ENCODE data around the gene GMCL1.

Gene GMCL1, protein sequence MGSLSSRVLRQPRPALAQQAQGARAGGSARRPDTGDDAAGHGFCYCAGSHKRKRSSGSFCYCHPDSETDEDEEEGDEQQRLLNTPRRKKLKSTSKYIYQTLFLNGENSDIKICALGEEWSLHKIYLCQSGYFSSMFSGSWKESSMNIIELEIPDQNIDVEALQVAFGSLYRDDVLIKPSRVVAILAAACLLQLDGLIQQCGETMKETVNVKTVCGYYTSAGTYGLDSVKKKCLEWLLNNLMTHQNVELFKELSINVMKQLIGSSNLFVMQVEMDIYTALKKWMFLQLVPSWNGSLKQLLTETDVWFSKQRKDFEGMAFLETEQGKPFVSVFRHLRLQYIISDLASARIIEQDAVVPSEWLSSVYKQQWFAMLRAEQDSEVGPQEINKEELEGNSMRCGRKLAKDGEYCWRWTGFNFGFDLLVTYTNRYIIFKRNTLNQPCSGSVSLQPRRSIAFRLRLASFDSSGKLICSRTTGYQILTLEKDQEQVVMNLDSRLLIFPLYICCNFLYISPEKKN

DNA sequence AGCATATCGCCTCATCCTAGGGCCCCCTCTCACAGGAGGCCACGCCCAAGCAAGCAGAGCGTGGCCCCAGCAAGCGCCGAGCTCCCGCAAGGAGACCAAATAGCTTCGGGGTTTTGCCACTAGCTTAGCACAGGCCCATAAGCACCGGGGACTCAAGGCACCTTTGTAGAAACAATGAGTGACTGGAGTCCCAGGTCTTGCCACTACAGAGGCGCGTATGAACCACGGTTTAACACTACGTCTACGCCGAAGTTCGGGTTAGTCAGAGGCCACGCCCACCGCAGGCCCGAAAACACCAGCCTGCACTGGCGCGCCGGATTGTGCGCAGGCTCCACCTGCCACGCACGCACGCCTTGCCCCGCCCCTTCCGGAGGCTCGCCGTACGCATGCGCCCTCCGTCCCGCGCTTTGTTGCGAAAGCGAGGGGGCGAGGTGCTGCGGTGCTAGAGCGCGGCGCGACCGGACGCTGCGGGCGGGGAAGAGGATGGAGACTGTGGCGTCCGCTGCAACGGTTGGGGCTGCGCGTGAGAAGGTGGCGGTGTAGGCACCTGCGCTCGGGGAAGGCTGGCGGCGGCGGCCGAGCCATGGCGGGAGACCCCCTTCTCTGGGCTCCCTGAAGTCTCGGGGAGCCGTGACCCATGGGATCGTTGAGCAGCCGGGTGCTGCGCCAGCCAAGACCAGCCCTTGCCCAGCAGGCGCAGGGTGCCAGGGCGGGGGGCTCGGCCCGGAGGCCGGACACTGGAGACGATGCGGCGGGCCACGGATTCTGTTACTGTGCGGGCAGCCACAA lies at the start of gene GMCL1:
Gene GMCL1, plus strand, starts transcription at position 405 of the 789 bp plus-strand sequence. Its CDS starts 233 bp downstream, at position 638.
- Histone ChIP-seq H3K27ac (peak within 1 kb of the TSS; percentile 69 to 96 (median 91)), H3K4me3 (peak within 1 kb of the TSS; percentile 89 to 100 (median 99))

DNA sequence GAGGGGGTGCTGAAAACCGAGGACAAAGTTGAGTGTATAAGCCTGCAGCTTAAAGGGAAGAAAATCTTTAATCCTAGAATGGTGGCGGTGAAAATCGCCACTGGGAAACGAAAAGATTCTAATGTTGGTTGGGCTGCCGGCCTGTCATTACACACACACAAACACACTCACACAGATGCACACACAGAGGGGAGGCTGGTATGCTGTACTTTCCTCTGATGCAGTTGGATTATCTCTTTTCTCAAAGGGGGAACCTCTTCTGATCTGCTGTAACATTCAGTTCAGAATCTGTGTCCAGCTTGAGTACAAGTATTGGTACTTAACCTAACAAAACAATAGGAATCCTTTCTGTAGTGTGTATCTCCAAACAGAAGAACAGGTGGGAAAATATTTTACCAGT lies 48.5 kb upstream of the GMCL1 start:
- peak overlapping the region in 3 of 21 experiments; percentile 18 to 36 (median 23) for H3K27ac ChIP-seq

DNA sequence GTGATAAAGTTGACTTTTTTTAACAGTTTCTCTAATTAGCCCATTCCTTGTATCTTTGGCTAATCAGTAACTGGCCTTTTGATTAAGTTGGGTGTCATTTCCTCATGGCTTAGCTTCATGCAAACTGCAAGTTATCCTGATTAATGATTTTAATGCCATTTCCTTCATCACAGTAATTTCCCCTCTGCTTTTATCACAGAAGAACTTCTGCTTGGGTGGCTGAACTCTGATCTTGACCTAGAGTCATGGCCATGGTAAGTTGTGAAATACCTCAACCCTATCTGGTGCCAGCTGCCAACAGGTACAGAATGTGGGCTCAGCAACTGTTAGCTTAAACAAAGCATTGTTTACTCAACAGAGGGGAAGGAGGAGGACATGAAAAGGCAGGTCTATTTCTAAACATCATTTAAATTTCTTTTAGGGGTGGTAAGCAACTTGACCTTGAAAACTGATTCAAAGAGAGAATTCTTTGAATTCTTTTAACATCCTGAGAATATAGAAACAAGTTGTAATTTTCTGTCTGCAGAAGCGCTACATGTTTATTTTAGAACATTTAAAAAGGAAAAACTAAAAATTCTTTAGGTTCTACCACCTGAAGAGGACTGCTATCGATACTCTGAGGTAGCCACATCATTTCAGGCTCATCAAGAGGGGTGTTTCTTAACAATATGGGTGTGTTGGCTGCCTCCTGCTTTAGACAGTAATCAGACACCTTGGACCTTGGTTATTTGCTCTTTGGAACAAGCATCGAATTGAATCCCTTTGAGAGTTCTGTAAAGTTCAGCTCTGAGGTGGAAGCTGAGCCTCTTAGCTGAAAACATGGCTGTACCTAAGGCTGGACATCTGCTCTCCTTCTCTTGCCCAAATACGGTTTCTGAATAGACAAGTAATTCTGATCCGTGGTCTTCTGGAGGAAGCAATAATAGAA lies 47.9 kb upstream of the GMCL1 start:
- no peak overlapping the region for H3K4me3 ChIP-seq
- peak overlapping the region in 4 of 21 experiments; percentile 18 to 45 (median 40) for H3K27ac ChIP-seq

More for the DNA sequence above, 48.5 kb upstream of the GMCL1 start:
- H3K4me3 ChIP-seq, result no peak overlapping the region

DNA sequence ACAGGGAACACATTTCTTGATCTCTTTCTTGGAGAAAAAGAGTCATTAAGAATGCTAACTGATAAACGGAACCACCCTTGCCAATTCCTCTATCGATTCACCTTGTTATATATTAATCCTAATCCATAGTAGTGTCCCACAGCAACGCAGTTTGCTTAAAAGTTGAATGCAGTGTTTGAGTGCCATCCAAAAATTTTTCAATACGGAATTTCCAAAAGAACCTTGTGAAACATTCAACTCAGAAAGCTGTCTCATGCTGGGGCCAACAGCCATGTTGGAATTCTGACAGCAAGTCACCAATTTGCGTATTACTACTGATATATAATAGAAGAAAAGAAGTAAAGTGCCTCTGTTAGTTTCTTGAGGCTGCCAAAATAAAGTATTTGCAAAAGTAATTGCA lies 45.2 kb upstream of the GMCL1 start:
- Histone ChIP-seq H3K4me3 (no peak overlapping the region), H3K27ac (no peak overlapping the region)

DNA sequence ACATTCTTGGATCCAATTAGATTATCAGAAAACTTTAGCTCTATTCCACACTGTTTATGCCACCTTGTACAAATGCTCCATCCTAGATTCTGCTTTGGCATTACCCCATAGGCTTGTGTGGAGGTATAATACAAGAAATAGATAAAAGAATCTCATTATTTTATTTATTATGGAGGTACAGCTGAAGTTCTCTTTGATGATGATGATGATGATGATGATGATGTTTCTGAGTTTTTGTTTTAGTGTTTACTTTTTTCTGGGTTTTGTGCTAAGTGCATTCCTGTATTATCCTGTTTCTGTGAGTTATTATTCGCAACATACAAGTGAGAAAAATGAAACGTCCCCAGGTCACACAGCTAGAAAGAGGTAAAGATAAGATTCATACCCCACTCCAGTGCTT lies 44.1 kb upstream of the GMCL1 start:
- Histone ChIP-seq H3K27ac (no peak overlapping the region), H3K4me3 (no peak overlapping the region)

DNA sequence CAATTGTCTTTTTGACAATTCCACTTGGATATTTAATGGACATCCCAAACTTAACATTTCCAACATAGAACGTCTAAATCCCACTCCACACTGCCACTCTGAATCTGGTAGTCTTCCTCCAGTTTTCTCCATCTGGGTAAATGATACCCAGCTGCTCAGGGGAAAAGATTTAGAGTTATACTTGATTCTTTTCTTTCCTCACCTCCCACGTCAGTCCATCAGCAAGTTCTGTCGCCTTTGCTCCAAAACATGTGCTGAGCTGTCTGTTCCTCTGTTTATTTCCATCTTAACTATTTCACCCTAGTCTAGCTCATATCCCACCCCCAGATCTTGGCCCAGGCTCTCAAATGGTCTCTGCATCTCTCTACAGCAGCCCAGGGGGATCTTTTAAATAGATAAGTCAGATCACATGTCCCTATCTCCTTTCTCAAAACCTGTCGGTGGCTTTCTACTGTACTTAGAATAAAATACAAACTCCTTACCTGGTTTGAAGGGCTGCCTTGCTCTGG lies 43.4 kb upstream of the GMCL1 start:
- Histone ChIP-seq H3K27ac (no peak overlapping the region), H3K4me3 (no peak overlapping the region)

DNA sequence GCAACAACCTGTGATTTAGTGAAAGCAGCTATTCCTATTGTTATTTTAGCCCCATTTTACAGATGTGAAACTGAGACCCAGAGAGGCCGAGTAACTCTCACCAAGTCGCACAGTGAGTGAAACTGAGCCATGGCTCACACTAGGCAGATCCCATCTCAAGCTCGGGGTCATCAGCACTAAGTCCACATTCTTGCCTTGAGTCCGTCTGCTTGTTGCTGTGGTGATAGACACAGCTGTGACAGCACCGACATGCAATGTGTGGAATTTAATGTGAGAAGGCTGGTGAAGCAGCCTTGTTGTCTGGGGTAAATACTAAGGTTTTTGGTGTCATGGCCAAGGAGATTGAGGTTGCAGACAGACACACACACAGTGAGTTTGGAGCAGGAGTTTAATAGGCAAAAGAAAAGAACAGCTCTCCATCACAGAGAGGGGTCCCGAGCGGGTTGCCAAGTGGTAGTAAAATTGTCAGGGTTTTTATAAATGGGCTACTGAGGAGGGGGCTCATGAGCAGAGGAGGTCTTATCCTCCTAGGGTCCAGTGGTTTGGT lies 40.2 kb upstream of the GMCL1 start:
- Histone ChIP-seq H3K27ac (peak overlapping the region in 10 of 21 experiments; percentile 16 to 72 (median 52)), H3K4me3 (no peak overlapping the region)

DNA sequence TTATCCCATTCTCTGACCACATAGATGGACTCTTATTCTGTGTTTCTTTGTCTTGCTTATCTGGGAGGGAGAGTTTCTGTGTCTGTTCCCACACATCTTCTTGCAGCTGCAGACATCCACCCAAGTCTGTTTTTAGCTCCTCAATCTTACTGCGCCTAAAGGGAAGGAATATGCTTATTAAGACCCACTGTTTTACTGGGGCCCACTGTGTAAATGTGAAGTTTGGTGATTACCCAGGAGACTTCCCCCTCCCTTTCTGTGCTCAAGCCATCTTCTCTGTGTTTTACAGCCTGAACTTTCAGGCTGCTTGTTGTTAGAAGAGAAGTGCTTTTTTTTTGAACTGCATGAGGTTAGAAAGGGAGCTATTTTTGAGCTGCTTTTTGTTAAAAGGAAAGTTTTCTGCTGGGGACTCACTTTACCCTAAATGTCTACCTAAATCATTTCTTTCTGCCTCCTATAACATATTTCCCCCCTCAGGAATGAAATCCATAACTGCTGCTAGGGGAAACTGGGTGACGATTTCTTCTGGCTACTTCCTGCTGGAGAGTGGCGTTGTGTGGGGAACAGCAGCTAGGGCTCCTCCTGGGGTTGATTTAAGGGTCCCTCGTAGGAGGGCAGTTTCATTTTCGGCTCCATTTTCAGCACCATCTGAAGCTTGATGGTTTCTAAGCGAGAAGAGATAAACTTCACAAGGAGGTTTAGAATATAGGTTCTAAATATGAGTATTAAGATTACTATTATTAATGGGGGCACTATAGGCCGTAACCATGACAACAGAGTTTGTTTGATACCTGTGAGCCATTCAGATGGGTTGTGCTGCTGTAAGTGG lies 39.5 kb upstream of the GMCL1 start:
- no peak overlapping the region for H3K4me3 ChIP-seq
- peak overlapping the region in 13 of 21 experiments; percentile 0 to 72 (median 59) for H3K27ac ChIP-seq

DNA sequence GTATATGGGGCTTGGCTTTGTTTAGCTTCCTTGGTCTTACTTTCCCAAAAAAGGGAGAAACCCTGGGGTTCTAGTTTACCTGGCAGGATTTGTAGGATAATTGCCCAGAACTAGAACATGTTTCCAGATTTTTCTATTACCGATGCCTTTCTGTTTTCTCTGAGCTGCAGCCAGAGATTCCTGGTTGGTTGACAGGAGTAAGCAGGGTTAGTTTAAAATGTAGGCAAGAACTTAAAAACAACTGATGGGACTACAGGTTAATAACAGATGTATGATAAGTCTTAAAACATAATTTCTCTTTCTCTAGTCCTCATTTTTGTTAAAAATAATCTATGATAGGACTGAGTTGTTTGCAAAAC lies 38.9 kb upstream of the GMCL1 start:
- Histone ChIP-seq H3K27ac (peak overlapping the region in 10 of 21 experiments; percentile 18 to 72 (median 62)), H3K4me3 (no peak overlapping the region)

DNA sequence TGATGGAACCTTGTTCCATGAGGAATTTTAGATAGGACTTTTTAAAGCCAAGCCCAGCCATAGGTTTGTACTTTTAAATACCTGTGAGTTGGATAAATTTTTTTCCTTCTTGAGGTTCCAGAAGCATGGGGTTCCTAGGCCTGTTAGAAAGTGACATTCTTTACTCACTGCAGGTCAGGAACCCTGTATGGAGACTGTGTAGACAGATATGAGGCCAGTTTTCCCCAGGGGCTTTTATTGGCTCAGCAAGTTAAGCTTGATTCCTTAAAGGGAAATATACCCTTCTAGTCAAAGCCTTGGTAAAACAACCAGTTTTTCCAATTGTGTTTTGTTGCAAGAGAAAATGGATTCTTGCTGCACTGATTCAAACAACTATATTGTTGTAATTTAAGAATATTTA lies 38.4 kb upstream of the GMCL1 start:
- Histone ChIP-seq H3K4me3 (no peak overlapping the region), H3K27ac (peak overlapping the region in 3 of 21 experiments; percentile 31 to 72 (median 59))

DNA sequence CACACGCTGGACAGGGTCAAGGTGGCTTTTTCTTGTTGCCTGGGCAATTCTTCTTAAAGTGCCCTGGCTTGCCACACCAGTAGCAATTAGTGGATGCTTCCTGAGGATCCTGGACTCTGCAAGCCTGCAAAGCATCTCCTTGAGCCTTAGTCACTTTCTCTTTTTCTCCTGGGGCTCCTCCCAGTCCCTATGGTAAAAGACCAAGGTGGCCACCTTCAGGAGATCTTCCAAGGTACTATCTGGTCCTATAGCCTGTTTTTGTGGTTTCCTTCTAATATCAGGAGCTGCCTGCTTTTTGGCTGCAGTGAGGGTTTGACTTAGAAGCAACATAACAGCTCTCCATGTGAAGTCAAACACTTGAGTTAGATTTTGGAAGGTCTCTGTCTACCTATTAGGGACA lies 33.3 kb upstream of the GMCL1 start:
- Histone ChIP-seq H3K27ac (no peak overlapping the region), H3K4me3 (no peak overlapping the region)

DNA sequence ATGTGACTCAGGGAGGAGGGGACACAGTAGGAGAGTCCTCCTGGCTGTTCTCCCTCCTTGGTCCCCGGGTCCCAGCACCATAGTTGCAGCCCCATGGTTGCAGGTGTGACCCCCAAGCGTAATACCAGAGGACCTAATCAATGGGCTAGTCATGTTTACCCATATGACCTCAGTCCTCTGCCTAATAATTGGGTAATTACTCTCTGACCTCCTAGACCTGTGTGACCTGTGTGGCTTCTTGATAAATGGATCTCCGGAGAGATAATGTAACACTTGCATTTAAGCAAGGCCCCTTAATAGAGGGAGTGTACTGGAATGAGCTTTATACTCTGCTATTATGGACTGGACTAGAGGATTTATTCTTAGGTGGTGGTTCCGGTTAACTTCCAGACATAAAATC lies 32.2 kb upstream of the GMCL1 start:
- Histone ChIP-seq H3K4me3 (no peak overlapping the region), H3K27ac (peak overlapping the region in 5 of 21 experiments; percentile 2 to 76 (median 64))

DNA sequence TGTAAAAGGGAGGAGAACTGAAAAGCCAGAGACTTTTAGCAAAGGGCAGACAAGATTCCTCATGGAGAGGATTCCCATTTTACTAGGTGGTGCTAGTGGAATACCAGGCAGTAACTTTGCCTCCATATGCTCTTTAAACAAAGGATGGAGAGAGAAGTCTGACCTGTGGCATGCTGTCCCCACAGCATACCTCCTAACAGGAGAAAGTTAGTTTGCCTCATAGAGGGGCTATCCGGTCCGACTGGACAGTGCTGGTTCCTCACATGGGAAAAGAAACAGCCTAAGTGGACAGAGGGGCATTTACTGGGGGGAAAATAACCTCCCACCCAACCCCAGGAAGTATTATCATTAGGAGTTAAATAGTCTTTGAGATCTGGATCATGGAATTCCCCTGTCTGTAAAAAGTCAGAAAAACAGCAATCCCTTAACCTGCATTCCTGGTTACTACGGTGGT lies 31.6 kb upstream of the GMCL1 start:
- no peak overlapping the region for H3K4me3 ChIP-seq
- H3K27ac ChIP-seq, result peak overlapping the region in 16 of 21 experiments; percentile 4 to 80 (median 42)

DNA sequence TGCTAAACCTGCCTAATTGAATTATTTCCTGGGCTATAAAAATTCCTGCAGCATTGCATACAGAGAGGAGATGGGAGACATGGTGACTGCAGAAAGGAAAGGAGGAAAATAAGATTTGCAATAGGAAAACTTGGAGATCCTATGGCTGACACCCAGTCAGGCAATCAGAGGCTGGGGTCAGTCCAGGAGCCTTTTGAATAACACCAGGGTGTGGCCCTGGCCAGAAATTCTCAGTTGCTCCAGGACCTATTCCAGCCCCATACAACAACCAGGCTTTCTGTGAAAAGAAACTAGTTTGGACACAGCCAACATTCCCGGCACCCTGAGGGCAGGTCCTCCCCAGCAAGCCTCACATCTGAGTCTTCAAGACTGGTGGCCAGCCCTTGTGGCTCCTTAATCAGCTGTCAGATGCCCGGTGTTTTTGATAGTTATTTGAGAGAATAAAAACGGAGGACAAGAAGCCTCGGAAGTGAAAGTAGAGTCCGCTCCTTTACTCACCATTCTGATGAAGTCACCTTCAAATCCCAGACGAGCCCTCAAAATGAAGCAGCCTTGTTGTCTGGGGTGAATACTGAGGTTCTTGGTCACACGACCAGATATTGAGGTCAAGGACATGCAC lies 31.1 kb upstream of the GMCL1 start:
- H3K4me3 ChIP-seq, result peak overlapping the region in 3 of 7 experiments; percentile 1 to 11 (median 5)
- H3K27ac ChIP-seq, result peak overlapping the region in 16 of 21 experiments; percentile 4 to 80 (median 52)

DNA sequence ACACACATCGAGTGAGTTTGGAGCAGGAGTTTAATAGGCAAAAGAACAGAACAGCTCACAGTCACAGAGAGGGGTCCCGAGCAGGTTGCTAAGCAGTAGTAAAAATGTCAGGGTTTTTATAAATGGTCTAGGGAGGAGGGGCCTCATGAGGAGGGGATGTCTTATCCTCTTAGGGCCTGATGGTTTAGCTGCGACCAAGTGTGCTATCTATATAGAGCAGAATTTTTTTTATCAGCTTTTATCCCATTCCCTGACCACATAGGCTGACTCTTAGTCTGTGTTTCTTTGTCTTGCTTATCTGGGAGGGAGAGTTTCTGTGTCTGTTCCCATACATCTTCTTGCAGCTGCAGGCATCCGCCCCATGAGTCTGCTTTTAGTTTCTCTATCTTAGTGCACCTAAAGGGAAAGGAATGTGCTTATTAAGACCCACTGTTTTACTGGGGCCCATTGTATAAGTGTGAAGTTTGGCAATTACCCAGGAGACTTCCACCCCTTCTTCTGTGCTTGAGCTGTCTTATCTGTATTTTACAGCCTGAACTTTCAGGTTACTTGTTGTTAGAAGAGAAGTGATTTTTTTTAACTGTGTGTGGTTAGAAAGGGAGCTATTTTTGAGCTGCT lies 30.4 kb upstream of the GMCL1 start:
- peak overlapping the region in 2 of 7 experiments; percentile 1 to 11 for H3K4me3 ChIP-seq
- peak overlapping the region in 16 of 21 experiments; percentile 4 to 80 (median 52) for H3K27ac ChIP-seq

DNA sequence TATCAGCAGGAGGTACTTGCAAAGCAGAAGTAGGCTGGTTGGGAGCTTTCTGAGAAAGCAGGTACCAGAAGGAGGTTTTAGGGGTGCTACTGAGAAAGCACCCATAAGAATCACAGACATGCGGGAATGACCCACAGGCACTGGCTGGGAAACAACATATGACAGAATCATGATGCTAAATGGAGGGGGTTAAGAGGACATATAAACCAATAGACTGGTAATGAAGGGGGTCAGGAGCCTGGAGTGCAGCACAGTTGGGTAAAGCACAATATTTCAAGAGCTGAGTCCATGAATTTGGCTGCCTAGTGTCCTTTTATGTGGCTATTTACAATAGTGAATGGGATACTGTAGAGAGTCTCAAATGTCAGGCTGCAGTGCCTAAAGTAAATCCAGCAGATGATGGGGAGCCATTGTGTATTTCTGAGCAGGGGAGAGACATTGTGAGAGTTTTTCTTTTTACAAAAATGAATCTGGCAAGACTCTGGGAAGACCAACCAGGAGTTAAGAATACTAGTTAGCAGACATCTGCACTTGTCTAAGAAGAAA lies 27.6 kb upstream of the GMCL1 start:
- Histone ChIP-seq H3K27ac (no peak overlapping the region), H3K4me3 (no peak overlapping the region)
